ENCODE data around the gene IPO11.

DNA sequence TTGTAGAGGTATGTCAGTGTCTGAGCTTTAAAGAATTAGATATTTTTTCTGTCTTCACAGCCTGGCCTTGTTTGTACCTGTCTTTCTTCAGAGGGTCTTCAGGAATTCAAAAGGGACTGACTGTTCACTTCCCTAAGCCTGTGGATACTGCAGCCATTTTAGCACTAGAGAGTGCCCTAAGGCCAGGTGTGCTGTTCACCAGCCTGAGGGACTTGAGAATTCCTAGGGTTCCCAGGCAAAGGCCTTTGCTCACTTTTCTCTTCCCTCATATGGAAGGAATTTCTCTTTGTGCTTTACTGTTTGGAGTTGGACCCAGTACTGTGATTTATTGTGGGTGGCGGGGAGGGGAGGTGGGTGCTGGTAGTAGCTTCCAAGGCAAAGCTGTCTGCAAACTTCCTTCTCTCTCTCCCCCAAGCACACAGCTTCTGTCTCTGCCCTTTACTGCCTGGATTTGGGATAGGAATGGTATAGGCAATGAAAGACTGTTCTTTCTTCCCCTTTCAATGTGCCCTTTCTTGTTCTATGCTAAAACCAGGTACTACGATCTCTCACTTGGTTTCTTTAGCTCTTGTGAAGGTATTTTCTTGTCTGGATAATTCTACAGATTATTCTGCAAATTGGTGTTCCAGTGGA, 156.4 kb downstream of the IPO11 start:
- TF ChIP-seq POLR2A (IDR thresholded peaks at IDR 0.05; ENCODE audit: low read depth, low read length) = no peak
- TF ChIP-seq POLR2AphosphoS5 (IDR thresholded peaks at IDR 0.05; ENCODE audit: low read depth, low read length) = no peak
- TF ChIP-seq SPI1 (IDR thresholded peaks at IDR 0.05; ENCODE audit: low read depth, low read length) = no peak
- no peak for TF ChIP-seq TAF1 (IDR thresholded peaks at IDR 0.05; ENCODE audit: low read depth, low read length)
- no peak for TF ChIP-seq PAX5 (IDR thresholded peaks at IDR 0.05; ENCODE audit: insufficient read depth, low read length, severe bottlenecking)

Data from GM12891 (cell line).